HG03439 (cell line): ENCODE results near the gene RBM19.

ENCODE experiments used
- ATAC-seq: cut with Tn5 transposase; IDR thresholded peaks from one replicate; pipeline ENCODE4 v1.9.1; 2021; ENCODE audit warnings: mild to moderate bottlenecking, moderate library complexity; ENCODE audit not compliant: unreplicated experiment

Gene RBM19

GRCh38 chr12:113889891-113890581, 76.1 kb downstream of the RBM19 start:
- ATAC-seq = no peak

- no peak for ATAC-seq
Observed at GRCh38 chr12:113889076-113889475, 77.0 kb downstream of the RBM19 start.

GRCh38 chr12:113888435-113888834, 77.7 kb downstream of the RBM19 start:
- no peak for ATAC-seq

GRCh38 chr12:113887906-113888305, 78.2 kb downstream of the RBM19 start:
- no peak for ATAC-seq

GRCh38 chr12:113886721-113887120, 79.4 kb downstream of the RBM19 start:
- no peak for ATAC-seq

GRCh38 chr12:113884392-113884791, 81.7 kb downstream of the RBM19 start:
- no peak for ATAC-seq

GRCh38 chr12:113882690-113883089, 83.4 kb downstream of the RBM19 start:
- no peak for ATAC-seq

GRCh38 chr12:113880988-113881962, 84.8 kb downstream of the RBM19 start:
- no peak for ATAC-seq

- no peak for ATAC-seq
Observed at GRCh38 chr12:113880326-113880725, 85.8 kb downstream of the RBM19 start.

GRCh38 chr12:113879658-113880057, 86.5 kb downstream of the RBM19 start:
- no peak for ATAC-seq

GRCh38 chr12:113877607-113878006, 88.5 kb downstream of the RBM19 start:
- no peak for ATAC-seq

GRCh38 chr12:113876160-113876559, 90.0 kb downstream of the RBM19 start:
- ATAC-seq = no peak

GRCh38 chr12:113875691-113876090, 90.4 kb downstream of the RBM19 start:
- ATAC-seq = no peak

GRCh38 chr12:113874999-113875561, 91.0 kb downstream of the RBM19 start:
- no peak for ATAC-seq

- no peak for ATAC-seq
Observed at GRCh38 chr12:113874326-113874725, 91.8 kb downstream of the RBM19 start.

- no peak for ATAC-seq
Observed at GRCh38 chr12:113873740-113874139, 92.4 kb downstream of the RBM19 start.

GRCh38 chr12:113870890-113871289, 95.2 kb downstream of the RBM19 start:
- ATAC-seq = no peak

- no peak for ATAC-seq
Observed at GRCh38 chr12:113870035-113870434, 96.1 kb downstream of the RBM19 start.

GRCh38 chr12:113868365-113868764, 97.8 kb downstream of the RBM19 start:
- no peak for ATAC-seq

GRCh38 chr12:113867258-113867657, 98.9 kb downstream of the RBM19 start:
- no peak for ATAC-seq

- no peak for ATAC-seq
Observed at GRCh38 chr12:113866496-113866895, 99.6 kb downstream of the RBM19 start.

GRCh38 chr12:113863455-113863845, 102.7 kb downstream of the RBM19 start:
- ATAC-seq = no peak
